Measurements from ENCODE around the gene CTLA4. TPM values are rescaled to one million over a fixed set of nuclear protein-coding genes. Genes with fewer than 3 reads are reported as not detected.

CTLA4 gene
- polyA plus RNA-seq, 1 donor from 2014 or later, result not detected

DNA sequence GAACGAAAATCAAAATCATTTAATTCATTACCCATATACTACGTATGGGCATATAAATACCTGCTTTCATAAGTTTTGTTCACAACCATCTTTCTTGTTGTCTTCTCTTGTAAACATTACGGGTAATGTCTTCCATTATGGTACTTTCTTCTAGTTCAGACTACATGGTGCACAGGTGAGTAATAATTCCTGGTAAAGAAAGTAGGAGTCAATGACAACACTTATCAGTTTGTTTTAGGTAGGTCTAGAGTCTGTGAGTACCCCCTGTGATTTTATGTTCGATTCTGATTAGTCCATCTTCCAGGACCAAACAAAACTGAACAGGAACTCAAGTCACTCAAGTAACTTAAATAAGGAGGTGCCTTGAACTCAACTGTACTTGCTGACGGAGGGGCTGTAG lies 25.2 kb upstream of the CTLA4 start:
- Mint-ChIP-seq H3K4me3 (no peak overlapping the region), H3K4me1 (no peaks in the 10 kb centered on the region), H3K27ac (no peak overlapping the region), H3K36me3 (peaks cover 2% of the 10 kb centered on the region), H3K9me3 (no peaks in the 10 kb centered on the region), H3K27me3 (peaks cover 13% of the 10 kb centered on the region)

DNA sequence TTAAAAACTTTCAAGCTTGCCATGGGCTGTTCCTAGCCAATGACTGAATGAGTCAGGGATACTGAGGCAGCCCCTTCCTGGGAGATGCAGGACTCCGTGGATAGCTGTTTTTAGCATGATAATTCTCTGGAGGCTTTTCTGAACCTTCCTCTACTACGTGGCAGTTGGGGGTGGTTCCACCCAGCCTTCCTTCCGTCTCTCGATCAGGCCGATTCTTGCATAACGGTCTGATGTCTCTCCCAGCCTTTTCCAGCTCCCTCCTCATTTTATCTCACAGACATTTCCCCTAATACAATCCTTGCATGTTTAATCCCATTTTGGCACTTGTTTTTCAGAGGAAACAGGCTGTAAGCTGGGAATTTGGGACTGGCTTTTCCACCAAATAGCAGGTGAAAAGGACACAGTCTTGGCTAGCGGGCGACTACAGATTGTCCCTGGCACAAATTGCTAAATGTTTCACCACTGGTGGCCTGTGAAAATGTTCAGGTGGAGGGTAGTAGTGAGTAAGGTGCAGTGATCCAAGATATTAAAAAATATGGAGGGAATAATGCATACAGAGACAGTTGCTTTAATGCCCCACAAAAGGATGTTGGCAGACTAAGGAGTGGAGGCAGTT lies 21.0 kb upstream of the CTLA4 start:
- H3K9me3 Mint-ChIP-seq, result no peaks in the 10 kb centered on the region
- peaks cover 2% of the 10 kb centered on the region for H3K36me3 Mint-ChIP-seq
- H3K27me3 Mint-ChIP-seq, result peaks cover 13% of the 10 kb centered on the region
- no peaks in the 10 kb centered on the region for H3K4me1 Mint-ChIP-seq
- H3K4me3 Mint-ChIP-seq, result no peak overlapping the region
- H3K27ac Mint-ChIP-seq, result no peak overlapping the region

DNA sequence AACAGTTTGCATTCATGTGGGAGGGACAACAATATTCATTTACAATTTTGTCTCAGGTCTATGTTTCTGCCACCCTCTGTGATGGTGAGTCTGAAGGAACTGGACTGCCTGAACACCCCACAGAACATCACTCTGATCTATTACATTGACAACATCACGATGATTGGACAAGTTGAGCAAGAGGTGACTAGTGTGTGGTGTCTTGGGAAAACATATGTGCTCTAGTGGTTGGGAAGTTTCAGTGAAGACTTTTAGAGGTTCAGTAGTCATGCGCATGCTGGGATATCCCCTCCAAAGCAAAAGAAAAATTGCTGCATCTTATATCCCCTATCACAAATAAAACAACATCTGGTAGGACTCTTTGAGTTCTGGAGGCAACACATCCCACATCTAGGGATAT lies 18.6 kb upstream of the CTLA4 start:
- no peak overlapping the region for H3K27ac Mint-ChIP-seq
- H3K4me1 Mint-ChIP-seq, result peaks cover 0 to 2% (median 0%) of the 10 kb centered on the region in 3 donors
- peaks cover 13% of the 10 kb centered on the region for H3K27me3 Mint-ChIP-seq
- no peak overlapping the region for H3K4me3 Mint-ChIP-seq
- no peaks in the 10 kb centered on the region for H3K9me3 Mint-ChIP-seq
- H3K36me3 Mint-ChIP-seq, result peaks cover 3% of the 10 kb centered on the region

DNA sequence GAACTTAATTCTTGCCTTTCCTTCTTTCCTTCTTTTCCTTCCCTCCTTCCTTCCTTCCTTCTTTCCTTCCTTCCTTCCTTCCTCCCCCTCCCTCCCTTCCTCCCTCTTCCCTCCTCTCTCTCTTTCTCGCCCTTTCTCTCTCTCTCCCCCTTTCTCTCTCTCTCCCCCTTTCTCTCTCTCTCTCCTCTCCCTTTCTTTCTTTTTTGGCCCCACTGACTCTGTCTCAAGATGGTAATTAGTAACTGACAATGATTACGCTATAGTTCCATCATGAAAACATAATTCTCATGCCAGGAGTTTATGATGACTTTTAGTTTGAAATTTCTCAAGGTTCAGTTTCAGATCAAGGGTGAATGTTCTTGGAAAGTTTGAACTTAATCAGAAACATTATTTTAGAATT lies 14.8 kb upstream of the CTLA4 start:
- Mint-ChIP-seq H3K27me3 (peaks cover 6% of the 10 kb centered on the region), H3K36me3 (peaks cover 2% of the 10 kb centered on the region), H3K27ac (no peak overlapping the region), H3K4me1 (peaks cover 0 to 2% (median 0%) of the 10 kb centered on the region in 3 donors), H3K4me3 (no peak overlapping the region), H3K9me3 (no peaks in the 10 kb centered on the region)

DNA sequence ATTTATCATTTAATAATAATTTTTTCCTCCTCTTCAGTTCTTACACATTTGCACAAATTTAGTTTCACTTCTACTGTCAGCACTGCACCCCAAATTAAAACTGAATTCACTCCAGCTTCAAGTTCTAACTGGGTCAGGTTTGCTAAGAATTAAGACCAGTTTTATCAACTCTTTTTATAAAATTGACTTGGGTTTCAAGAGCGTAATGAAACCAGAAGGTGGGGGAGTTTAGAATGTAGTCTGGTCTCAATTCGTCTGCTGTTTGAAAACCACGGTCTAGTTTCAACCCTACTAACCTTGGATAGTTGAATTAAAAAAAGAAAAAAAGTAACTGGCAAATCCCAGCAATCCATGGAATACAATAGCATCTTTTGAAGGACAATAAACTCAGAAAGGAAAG lies 14.3 kb upstream of the CTLA4 start:
- H3K27ac Mint-ChIP-seq, result no peak overlapping the region
- H3K4me3 Mint-ChIP-seq, result no peak overlapping the region
- H3K36me3 Mint-ChIP-seq, result peaks cover 2% of the 10 kb centered on the region
- no peaks in the 10 kb centered on the region for H3K9me3 Mint-ChIP-seq
- H3K27me3 Mint-ChIP-seq, result peaks cover 4% of the 10 kb centered on the region
- peaks cover 0 to 2% (median 0%) of the 10 kb centered on the region in 3 donors for H3K4me1 Mint-ChIP-seq

DNA sequence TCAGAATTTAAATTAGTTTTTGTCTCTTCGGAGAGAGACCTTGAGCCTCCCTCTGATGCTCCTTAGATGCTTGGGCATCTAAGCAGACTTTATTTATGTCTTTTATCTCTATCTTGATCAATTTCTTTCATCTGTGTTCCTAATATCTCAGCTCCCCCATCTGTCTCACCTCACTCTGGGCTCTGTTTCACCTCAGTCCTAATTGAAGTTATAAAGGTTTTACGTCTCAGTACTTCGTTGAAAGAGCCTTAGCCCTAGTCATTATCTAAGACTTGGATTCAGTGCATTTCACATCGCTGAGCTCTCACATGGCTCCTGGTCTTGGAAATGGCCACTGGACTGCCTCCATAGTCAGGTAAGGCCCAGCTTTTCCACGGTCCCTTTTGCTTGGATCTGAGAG lies 13.8 kb upstream of the CTLA4 start:
- H3K27ac Mint-ChIP-seq, result no peak overlapping the region

DNA sequence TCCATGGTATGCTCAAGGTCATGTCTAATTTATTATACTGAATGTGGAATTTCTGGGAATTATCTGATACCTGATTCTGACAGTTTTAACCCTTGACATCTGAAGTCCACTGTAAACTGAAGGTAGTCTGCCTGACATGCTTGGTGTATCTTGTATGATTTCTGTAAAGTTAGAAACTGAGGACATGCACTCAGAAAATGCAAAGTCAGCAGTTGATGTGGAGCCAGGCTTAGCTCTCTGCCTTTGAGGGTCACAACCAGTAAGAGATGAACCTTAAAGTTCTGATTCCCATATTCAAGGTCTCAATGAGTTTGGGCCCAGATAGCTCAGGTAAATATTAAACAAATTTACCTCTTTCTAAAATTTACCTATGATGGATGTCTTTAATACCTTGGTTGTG lies 12.3 kb upstream of the CTLA4 start:
- H3K4me3 Mint-ChIP-seq, result no peak overlapping the region
- peaks cover 11% of the 10 kb centered on the region for H3K27me3 Mint-ChIP-seq
- peaks cover 0 to 2% (median 0%) of the 10 kb centered on the region in 3 donors for H3K4me1 Mint-ChIP-seq
- H3K27ac Mint-ChIP-seq, result no peak overlapping the region
- H3K36me3 Mint-ChIP-seq, result peaks cover 2% of the 10 kb centered on the region
- H3K9me3 Mint-ChIP-seq, result no peaks in the 10 kb centered on the region

More for the DNA sequence above, 13.8 kb upstream of the CTLA4 start:
- Mint-ChIP-seq H3K9me3 (no peaks in the 10 kb centered on the region), H3K4me3 (no peak overlapping the region), H3K4me1 (peaks cover 0 to 2% (median 0%) of the 10 kb centered on the region in 3 donors), H3K36me3 (peaks cover 2% of the 10 kb centered on the region), H3K27me3 (peaks cover 7% of the 10 kb centered on the region)

DNA sequence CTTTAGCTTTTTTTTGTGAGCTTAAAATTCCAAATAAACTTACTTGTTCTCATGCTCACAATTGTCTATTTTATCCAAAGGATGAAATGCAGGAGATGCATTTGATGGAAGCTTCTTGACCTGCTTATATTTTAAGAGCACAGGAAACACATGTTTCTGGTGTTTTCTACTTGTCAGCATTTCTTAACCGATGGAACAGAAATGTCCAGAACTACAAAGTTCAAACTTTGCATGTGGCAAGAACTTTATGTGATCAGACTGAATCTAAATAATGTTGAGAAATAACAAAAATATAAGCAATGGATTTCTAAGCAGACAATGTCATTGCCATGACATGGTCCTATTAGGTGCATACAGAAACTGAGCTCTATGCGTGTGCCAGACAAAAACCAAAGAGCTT lies 9.9 kb upstream of the CTLA4 start:
- no peak overlapping the region for H3K4me3 Mint-ChIP-seq
- peaks cover 0 to 2% (median 0%) of the 10 kb centered on the region in 3 donors for H3K4me1 Mint-ChIP-seq
- H3K36me3 Mint-ChIP-seq, result no peaks in the 10 kb centered on the region
- peaks cover 10% of the 10 kb centered on the region for H3K27me3 Mint-ChIP-seq
- no peaks in the 10 kb centered on the region for H3K9me3 Mint-ChIP-seq
- H3K27ac Mint-ChIP-seq, result no peak overlapping the region

DNA sequence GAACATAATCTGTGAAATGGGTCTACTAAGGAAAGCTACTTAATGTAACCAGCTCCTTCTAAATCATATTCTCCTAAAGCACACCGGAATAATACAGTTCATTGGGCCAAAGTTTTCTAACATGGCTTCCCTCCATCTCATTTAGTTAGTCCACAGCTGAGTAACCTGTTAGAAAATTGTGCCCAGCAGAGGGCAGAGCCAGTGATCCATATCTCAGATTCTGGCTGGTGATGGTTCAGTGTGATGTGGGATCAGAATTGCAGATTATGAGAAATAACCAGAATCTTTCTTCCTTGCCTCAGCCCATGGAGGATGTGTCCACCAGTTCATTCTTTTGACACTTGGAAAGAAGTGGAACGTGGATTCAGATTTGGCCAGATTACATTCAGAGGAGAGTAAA lies 9.4 kb upstream of the CTLA4 start:
- no peaks in the 10 kb centered on the region for H3K36me3 Mint-ChIP-seq
- peaks cover 0 to 2% (median 0%) of the 10 kb centered on the region in 3 donors for H3K4me1 Mint-ChIP-seq
- H3K4me3 Mint-ChIP-seq, result no peak overlapping the region
- no peaks in the 10 kb centered on the region for H3K9me3 Mint-ChIP-seq
- H3K27ac Mint-ChIP-seq, result peak overlapping the region in 1 of 3 donors; percentile 71
- peaks cover 13% of the 10 kb centered on the region for H3K27me3 Mint-ChIP-seq

DNA sequence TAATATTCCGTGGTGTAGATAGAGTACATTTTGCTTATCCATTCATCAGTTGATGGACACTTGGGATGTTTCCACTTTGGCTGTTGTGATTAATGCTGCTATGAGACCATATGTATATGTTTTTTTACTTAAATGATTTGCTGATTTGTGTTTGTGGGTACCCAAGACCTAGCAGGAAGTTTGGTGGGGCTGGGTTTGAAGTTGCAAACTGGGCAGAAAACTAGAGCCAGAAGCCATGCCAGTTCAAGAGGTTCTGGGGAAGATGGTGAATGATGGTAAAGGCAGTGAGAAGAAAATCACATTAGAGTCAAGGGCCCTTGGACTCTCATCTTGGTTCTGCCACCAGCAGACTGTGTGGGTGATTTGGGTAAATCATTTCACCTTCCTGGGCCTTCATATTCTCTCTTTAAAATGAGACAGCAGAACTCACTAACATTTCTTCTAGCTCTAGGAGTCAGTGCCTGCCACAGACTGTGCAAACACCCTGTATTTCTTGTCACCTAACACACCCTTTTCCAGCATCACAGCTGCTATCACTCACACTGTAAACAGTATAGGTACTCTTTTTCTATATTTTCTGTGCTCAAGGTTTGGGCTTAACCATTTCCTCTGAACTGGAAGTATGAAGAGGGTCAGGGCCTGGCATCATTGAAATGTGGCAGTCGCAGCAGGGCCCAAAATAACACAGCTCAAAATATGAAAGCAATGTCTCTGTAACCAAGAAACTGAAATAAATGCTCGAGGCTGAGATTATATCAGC lies 8.4 kb upstream of the CTLA4 start:
- H3K4me3 Mint-ChIP-seq, result no peak overlapping the region
- H3K27ac Mint-ChIP-seq, result peak overlapping the region in 1 of 3 donors; percentile 71
- no peaks in the 10 kb centered on the region for H3K4me1 Mint-ChIP-seq
- H3K27me3 Mint-ChIP-seq, result peaks cover 13% of the 10 kb centered on the region
- peaks cover 0 to 2% (median 0%) of the 10 kb centered on the region in 3 donors for H3K9me3 Mint-ChIP-seq
- H3K36me3 Mint-ChIP-seq, result no peaks in the 10 kb centered on the region

DNA sequence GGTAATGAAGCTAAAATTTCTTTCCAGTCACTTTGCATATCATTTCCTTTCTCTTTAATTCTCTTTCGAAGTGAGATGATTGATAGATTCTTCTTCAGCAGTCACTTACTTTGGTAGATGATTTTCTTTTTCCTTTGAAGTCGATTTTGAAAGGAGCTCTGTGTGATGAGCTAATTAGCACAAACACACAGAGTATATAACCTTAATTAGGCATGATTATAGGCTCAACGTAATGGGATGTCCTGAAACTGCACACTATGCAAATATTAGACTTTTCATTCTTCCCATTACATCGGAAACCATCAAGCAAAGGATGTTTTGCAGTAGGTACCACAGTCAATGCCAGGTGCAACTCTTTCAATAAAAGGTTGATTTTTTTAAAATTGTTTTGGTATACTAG lies 6.4 kb upstream of the CTLA4 start:
- H3K9me3 Mint-ChIP-seq, result peaks cover 1 to 7% (median 2%) of the 10 kb centered on the region in 3 donors
- no peak overlapping the region for H3K27ac Mint-ChIP-seq
- H3K27me3 Mint-ChIP-seq, result peaks cover 14% of the 10 kb centered on the region
- H3K4me1 Mint-ChIP-seq, result no peaks in the 10 kb centered on the region
- H3K4me3 Mint-ChIP-seq, result no peak overlapping the region
- H3K36me3 Mint-ChIP-seq, result no peaks in the 10 kb centered on the region

DNA sequence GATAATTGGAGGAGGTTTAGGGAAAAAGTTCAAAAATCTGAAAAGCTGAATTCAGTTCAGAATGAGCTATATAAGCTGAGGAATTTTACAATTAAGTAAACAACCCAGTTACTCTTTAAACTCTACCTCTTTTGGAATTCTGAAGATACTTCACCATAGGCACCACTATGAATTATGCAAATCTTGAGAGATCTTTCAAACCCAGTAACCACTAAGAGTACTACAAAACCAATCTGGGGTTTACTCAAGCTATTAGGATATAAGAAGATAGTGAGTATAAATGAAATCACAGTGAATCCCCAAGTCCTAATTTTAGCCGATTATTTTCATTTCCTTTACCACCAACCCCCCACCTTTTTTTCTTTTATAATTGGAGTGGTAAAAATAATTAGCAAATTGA lies 6.0 kb upstream of the CTLA4 start:
- Mint-ChIP-seq H3K9me3 (peaks cover 1 to 7% (median 2%) of the 10 kb centered on the region in 3 donors), H3K4me1 (no peaks in the 10 kb centered on the region), H3K27me3 (peaks cover 16% of the 10 kb centered on the region), H3K36me3 (no peaks in the 10 kb centered on the region), H3K4me3 (no peak overlapping the region), H3K27ac (no peak overlapping the region)

DNA sequence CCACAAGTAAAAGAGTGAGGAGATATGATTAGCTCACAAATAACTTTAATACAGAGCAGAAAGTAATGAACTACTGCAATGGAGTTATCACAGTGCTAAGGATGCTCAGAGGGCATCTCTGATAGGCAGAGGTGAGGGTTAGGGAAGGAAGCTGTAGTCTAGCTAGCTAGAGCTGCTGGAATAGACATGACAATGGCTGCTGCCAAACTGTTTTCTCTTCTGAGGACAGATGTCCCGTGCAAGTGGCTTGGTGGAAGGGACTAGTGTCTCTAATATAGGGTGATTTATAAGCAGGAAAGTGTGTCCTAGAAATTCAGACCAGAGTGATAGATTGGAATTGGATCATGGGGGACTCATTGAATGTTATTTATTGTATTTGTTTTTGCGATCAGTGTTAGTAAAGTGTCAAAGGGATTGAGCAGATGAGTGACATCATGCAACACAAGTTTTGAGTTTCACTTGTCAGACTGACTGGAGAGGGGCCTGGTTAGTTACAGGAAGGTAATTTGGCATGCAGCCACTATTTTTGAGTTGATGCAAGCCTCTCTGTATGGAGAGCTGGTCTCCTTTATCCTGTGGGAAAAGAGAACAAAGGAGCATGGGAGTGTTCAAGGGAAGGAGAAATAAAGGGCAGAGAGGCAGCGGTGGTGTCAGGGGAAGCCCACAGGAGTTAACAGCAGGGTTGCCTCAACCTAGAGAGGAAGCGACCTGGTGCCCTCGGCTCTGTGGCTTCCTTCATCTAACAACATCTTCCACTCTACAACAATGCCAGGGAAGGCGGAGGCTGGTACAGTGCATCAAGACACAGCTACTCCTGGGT lies 1.9 kb downstream of the CTLA4 start:
- H3K36me3 Mint-ChIP-seq, result no peaks in the 10 kb centered on the region
- H3K27me3 Mint-ChIP-seq, result peaks cover 16% of the 10 kb centered on the region
- H3K4me1 Mint-ChIP-seq, result peaks cover 4 to 9% (median 5%) of the 10 kb centered on the region in 3 donors
- peak overlapping the region in 2 of 4 donors; percentile 35 to 49 for H3K4me3 Mint-ChIP-seq
- peak overlapping the region in 1 of 3 donors; percentile 43 for H3K27ac Mint-ChIP-seq
- H3K9me3 Mint-ChIP-seq, result peaks cover 1 to 3% (median 2%) of the 10 kb centered on the region in 3 donors

DNA sequence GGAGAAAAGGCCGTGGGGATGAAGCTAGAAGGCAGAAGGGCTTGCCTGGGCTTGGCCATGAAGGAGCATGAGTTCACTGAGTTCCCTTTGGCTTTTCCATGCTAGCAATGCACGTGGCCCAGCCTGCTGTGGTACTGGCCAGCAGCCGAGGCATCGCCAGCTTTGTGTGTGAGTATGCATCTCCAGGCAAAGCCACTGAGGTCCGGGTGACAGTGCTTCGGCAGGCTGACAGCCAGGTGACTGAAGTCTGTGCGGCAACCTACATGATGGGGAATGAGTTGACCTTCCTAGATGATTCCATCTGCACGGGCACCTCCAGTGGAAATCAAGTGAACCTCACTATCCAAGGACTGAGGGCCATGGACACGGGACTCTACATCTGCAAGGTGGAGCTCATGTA lies 2.9 kb downstream of the CTLA4 start:
- peaks cover 16% of the 10 kb centered on the region for H3K27me3 Mint-ChIP-seq
- H3K9me3 Mint-ChIP-seq, result peaks cover 0 to 2% (median 1%) of the 10 kb centered on the region in 3 donors
- H3K36me3 Mint-ChIP-seq, result no peaks in the 10 kb centered on the region
- H3K27ac Mint-ChIP-seq, result no peak overlapping the region
- H3K4me1 Mint-ChIP-seq, result peaks cover 4 to 10% (median 5%) of the 10 kb centered on the region in 3 donors
- no peak overlapping the region for H3K4me3 Mint-ChIP-seq

DNA sequence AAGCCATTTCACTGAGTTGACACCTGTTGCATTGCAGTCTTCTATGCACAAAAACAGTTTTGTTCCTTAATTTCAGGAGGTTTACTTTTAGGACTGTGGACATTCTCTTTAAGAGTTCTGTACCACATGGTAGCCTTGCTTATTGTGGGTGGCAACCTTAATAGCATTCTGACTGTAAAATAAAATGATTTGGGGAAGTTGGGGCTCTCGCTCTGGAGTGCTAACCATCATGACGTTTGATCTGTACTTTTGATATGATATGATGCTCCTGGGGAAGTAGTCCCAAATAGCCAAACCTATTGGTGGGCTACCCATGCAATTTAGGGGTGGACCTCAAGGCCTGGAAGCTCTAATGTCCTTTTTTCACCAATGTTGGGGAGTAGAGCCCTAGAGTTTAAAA lies 3.4 kb downstream of the CTLA4 start:
- Mint-ChIP-seq H3K36me3 (no peaks in the 10 kb centered on the region), H3K9me3 (peaks cover 0 to 2% (median 0%) of the 10 kb centered on the region in 3 donors), H3K4me1 (peaks cover 4 to 10% (median 5%) of the 10 kb centered on the region in 3 donors), H3K27me3 (peaks cover 16% of the 10 kb centered on the region), H3K4me3 (no peak overlapping the region), H3K27ac (no peak overlapping the region)
